ENCODE results near the gene MAGEC3.
"Not testable (repeated sequence)": the region's sequence is repeated elsewhere in the genome, so short reads cannot be mapped to it uniquely, and the experiment has no call there.

Gene MAGEC3

GRCh38 chrX:141838016-141838415, at the start of gene MAGEC3:
Gene MAGEC3 (plus strand): TSS chrX:141838316. CDS start chrX:141838316, 0 bp downstream.
- DNase-seq: no peak

GRCh38 chrX:141791856-141792255, 46.3 kb upstream of the MAGEC3 start:
- DNase-seq: no peak

- no peak for DNase-seq
Observed at GRCh38 chrX:141811438-141811837, 26.7 kb upstream of the MAGEC3 start.

- DNase-seq: no peak
Observed at GRCh38 chrX:141814213-141814857, 23.8 kb upstream of the MAGEC3 start.

- DNase-seq: no peak
Observed at GRCh38 chrX:141815904-141816303, 22.2 kb upstream of the MAGEC3 start.

- DNase-seq: no peak
Observed at GRCh38 chrX:141832247-141832646, 5.9 kb upstream of the MAGEC3 start.

GRCh38 chrX:141839856-141840255, 1.7 kb downstream of the MAGEC3 start:
- no peak for DNase-seq

- no peak for DNase-seq
Observed at GRCh38 chrX:141857479-141857878, 19.4 kb downstream of the MAGEC3 start.

GRCh38 chrX:141879616-141880015, 41.5 kb downstream of the MAGEC3 start:
- no peak for DNase-seq

- DNase-seq: not testable (repeated sequence)
Observed at GRCh38 chrX:141888811-141889210, 50.7 kb downstream of the MAGEC3 start.

GRCh38 chrX:141894733-141895132, 56.6 kb downstream of the MAGEC3 start:
- DNase-seq: no peak

GRCh38 chrX:141897690-141898089, 59.6 kb downstream of the MAGEC3 start:
- no peak for DNase-seq

- DNase-seq: no peak
Observed at GRCh38 chrX:141902366-141902765, 64.2 kb downstream of the MAGEC3 start.

GRCh38 chrX:141903400-141904155, 65.5 kb downstream of the MAGEC3 start, which contains the start of gene MAGEC1:
Gene MAGEC1 (plus strand): TSS chrX:141903894. CDS start chrX:141905073, 1,179 bp downstream.
- DNase-seq: no peak

- no peak for DNase-seq
Observed at GRCh38 chrX:141904262-141904661, 66.1 kb downstream of the MAGEC3 start.

- DNase-seq: no peak
Observed at GRCh38 chrX:141917801-141918200, 79.7 kb downstream of the MAGEC3 start.

- no peak for DNase-seq
Observed at GRCh38 chrX:141924293-141924692, 86.2 kb downstream of the MAGEC3 start.

- DNase-seq: no peak
Observed at GRCh38 chrX:141928432-141928831, 90.3 kb downstream of the MAGEC3 start.

- DNase-seq: no peak
Observed at GRCh38 chrX:141934059-141934641, 96.0 kb downstream of the MAGEC3 start.

- no peak for DNase-seq
Observed at GRCh38 chrX:141935645-141936044, 97.5 kb downstream of the MAGEC3 start.

- DNase-seq: no peak
Observed at GRCh38 chrX:141936080-141936479, 98.0 kb downstream of the MAGEC3 start.

GRCh38 chrX:141941234-141941633, 103.1 kb downstream of the MAGEC3 start:
- no peak for DNase-seq

- no peak for DNase-seq
Observed at GRCh38 chrX:141945426-141945825, 107.3 kb downstream of the MAGEC3 start.

- DNase-seq: no peak
Observed at GRCh38 chrX:141947350-141947749, 109.2 kb downstream of the MAGEC3 start.
